Measurements from ENCODE around the gene FDXR. TPM values are rescaled to one million over a fixed set of nuclear protein-coding genes. Genes with fewer than 3 reads are reported as not detected.

The FDXR gene
- total RNA-seq, 1 donor from 2014 or later: 5.5 TPM

DNA sequence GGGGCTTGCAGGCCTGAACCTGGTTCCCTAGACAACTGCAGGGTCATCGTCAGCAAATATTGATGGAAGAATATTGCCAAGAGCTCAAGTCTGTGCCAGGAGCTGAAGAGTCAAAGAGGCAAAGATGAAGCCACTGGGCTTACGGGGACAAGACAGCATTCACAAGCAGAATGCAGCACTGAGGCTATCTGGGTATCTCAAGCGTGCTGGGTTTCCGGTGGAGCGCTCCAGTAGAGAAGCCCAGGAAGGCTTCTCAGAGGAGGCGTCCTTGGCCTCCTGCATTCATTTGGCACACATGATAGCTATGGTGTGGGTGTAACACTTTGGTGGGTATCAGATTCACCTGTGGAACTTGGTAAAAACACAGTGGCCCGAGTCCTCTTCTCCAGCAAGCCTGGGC lies 17.8 kb upstream of the FDXR start:
- DNase-seq (no peak), ATAC-seq (ENCODE audit: low read depth) (no peak)
- intact Hi-C loops (cut with micrococcal nuclease): no loop called here
- H3K36me3 Mint-ChIP-seq (ENCODE audit: low read depth): no peaks in the 10 kb centered on the region
- H3K4me1 Mint-ChIP-seq: peaks cover 4% of the 10 kb centered on the region
- no peaks in the 10 kb centered on the region for H3K9me3 Mint-ChIP-seq
- TF ChIP-seq, protein P1, sequence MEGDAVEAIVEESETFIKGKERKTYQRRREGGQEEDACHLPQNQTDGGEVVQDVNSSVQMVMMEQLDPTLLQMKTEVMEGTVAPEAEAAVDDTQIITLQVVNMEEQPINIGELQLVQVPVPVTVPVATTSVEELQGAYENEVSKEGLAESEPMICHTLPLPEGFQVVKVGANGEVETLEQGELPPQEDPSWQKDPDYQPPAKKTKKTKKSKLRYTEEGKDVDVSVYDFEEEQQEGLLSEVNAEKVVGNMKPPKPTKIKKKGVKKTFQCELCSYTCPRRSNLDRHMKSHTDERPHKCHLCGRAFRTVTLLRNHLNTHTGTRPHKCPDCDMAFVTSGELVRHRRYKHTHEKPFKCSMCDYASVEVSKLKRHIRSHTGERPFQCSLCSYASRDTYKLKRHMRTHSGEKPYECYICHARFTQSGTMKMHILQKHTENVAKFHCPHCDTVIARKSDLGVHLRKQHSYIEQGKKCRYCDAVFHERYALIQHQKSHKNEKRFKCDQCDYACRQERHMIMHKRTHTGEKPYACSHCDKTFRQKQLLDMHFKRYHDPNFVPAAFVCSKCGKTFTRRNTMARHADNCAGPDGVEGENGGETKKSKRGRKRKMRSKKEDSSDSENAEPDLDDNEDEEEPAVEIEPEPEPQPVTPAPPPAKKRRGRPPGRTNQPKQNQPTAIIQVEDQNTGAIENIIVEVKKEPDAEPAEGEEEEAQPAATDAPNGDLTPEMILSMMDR (IDR thresholded peaks at IDR 0.05): no peak
- ChIA-PET POLR2A (no interaction called here), CTCF (no interaction called here)
- H3K4me3 Mint-ChIP-seq: no peak overlapping the region
- H3K27ac Mint-ChIP-seq: no peak overlapping the region
- peaks cover 29% of the 10 kb centered on the region for H3K27me3 Mint-ChIP-seq

DNA sequence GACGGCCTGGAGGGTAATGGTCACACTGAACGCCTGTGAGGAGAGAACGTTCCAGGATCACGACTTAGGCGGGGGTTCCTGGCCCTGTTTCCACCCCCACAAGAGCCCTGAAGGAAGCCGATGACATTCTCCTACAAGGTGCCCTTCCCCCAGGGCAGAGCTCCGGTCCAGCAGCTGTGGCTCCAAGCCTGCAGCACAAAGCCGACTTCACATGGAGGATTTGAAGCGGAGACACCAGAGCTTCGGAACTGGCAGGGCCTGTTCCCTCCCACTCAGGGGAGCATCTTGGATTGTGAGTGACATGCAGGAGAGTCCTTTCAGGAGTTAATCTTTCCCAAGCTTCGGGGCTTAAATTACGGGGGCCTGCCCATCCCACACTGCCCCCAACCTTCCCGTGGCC lies 15.7 kb upstream of the FDXR start:
- POLR2A ChIA-PET: no interaction called here
- CTCF ChIA-PET: no interaction called here
- no peak overlapping the region for H3K4me3 Mint-ChIP-seq
- H3K27me3 Mint-ChIP-seq: peaks cover 33% of the 10 kb centered on the region
- no peaks in the 10 kb centered on the region for H3K36me3 Mint-ChIP-seq (ENCODE audit: low read depth)
- intact Hi-C loops (cut with micrococcal nuclease): no loop called here
- H3K9me3 Mint-ChIP-seq: no peaks in the 10 kb centered on the region
- H3K27ac Mint-ChIP-seq: no peak overlapping the region
- no peaks in the 10 kb centered on the region for H3K4me1 Mint-ChIP-seq
- DNase-seq (no peak), ATAC-seq (ENCODE audit: low read depth) (no peak)
- TF ChIP-seq, protein P1 (IDR thresholded peaks at IDR 0.05): no peak

DNA sequence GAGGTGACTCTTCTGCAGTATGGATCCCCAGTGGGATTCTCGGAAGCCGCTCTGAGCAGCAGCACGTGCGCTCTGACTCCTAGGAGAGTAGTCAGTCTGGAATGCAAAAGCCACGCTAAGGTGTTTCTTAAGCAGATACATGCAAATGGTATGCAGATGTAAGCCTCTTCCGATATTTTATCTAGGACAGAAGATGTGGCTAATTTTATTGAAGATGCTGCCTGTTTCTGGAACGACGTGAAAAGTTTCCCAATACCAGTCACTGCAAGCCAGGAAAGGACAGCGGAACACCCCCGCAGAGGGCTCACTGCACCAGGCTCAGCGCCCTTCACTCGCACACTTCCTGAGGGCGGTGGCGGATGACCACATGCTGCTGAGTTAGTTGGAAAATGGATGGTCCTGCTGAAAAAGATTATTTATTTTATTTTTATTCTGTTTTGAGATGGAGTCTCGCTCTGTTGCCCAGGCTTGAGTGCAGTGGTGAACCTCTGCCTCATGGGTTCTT lies 10.5 kb upstream of the FDXR start:
- Mint-ChIP-seq H3K36me3 (ENCODE audit: low read depth) (no peaks in the 10 kb centered on the region), H3K27me3 (peaks cover 29% of the 10 kb centered on the region), H3K27ac (no peak overlapping the region), H3K4me3 (no peak overlapping the region), H3K9me3 (no peaks in the 10 kb centered on the region), H3K4me1 (no peaks in the 10 kb centered on the region)
- intact Hi-C loops (cut with micrococcal nuclease): no loop called here
- TF ChIP-seq, protein P1 (IDR thresholded peaks at IDR 0.05): no peak
- ATAC-seq (ENCODE audit: low read depth): no peak
- ChIA-PET CTCF (no interaction called here), POLR2A (no interaction called here)
- no peak for DNase-seq

DNA sequence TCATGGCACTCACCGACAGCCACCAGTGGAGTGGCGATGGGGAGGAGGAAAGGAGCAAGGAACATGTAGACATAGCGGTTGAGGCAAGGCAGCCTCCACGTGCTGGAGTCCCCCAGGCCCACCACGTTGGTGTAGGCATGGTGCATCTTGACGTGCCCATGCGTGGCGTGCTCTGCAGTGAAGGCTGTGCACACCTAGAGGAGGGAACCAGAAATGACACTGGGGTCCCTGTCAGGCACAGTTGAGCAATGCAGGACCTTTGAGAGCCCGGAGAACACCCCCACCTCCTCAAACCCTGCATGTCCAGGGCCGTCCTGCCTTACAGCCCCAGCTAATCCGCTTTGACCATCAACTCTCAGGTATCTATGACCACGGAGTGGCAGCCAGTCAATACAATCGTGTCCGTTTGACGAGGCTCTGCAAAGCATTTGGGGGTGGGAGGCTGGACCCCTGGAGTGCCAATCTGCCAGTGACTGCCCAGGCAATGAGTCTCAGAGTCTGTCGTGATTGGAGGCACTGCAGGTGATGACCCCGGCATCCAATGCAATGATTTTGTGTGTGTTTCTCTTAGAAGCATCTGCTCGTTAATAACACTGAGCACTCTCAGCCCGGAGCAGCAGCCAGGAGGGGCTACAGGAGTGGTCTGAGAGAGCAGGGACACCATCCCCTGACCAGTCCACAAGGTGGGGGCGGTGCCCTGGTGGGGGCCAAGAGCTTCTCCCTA lies 9.9 kb upstream of the FDXR start:
- Mint-ChIP-seq H3K36me3 (ENCODE audit: low read depth) (no peaks in the 10 kb centered on the region), H3K27ac (no peak overlapping the region), H3K27me3 (peaks cover 29% of the 10 kb centered on the region), H3K9me3 (no peaks in the 10 kb centered on the region), H3K4me3 (no peak overlapping the region), H3K4me1 (no peaks in the 10 kb centered on the region)
- CTCF ChIA-PET: no interaction called here
- intact Hi-C loops (cut with micrococcal nuclease): no loop called here
- ATAC-seq (ENCODE audit: low read depth) (no peak), DNase-seq (no peak)
- POLR2A ChIA-PET: no interaction called here
- TF ChIP-seq, protein P1 (IDR thresholded peaks at IDR 0.05): no peak

DNA sequence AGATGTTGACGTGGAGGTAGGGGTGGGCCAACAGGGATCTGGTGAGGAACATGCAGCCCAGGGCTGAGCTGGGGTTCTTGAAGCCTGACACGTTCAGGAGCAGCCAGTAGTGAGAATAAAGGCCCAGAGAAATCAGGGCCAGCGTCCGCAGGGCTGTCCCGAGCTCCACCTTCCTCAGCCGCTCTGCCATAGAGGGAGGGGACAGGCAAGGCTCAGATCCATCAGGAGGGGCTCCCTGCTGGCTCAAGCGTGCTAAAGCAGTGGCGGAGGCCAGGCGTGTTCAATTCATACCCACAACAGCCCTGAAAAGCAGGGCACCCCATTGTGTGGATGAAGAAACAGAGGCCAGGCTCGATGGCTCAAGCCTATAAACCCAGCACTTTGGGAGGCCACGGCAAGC lies 8.3 kb upstream of the FDXR start:
- CTCF ChIA-PET: interaction anchor here (1.0 kb wide), 1 partner anchor 16 kb away, joined by 3 read pairs; no protein-coding TSS in a partner anchor
- Mint-ChIP-seq H3K27ac (no peak overlapping the region), H3K4me3 (no peak overlapping the region), H3K27me3 (peaks cover 22% of the 10 kb centered on the region), H3K36me3 (ENCODE audit: low read depth) (no peaks in the 10 kb centered on the region), H3K9me3 (no peaks in the 10 kb centered on the region), H3K4me1 (no peaks in the 10 kb centered on the region)
- POLR2A ChIA-PET: no interaction called here
- TF ChIP-seq, protein P1 (IDR thresholded peaks at IDR 0.05): no peak
- intact Hi-C loops (cut with micrococcal nuclease): no loop called here
- DNase-seq (no peak), ATAC-seq (ENCODE audit: low read depth) (no peak)

All from activated B cell treated with CpG ODN at 0.5 μM for 24 hours (primary cell).